NCI-H2171 (cell line): ENCODE measurements around the gene NR1I3.
"Not testable (repeated sequence)": the region's sequence is repeated elsewhere in the genome, so short reads cannot be mapped to it uniquely, and the experiment has no call there.

ENCODE experiments used
- DNase-seq: peaks from one replicate; lab custom pipeline; 2025; lab: John Stamatoyannopoulos, UW

NR1I3 gene, protein sequence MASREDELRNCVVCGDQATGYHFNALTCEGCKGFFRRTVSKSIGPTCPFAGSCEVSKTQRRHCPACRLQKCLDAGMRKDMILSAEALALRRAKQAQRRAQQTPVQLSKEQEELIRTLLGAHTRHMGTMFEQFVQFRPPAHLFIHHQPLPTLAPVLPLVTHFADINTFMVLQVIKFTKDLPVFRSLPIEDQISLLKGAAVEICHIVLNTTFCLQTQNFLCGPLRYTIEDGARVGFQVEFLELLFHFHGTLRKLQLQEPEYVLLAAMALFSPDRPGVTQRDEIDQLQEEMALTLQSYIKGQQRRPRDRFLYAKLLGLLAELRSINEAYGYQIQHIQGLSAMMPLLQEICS

DNA sequence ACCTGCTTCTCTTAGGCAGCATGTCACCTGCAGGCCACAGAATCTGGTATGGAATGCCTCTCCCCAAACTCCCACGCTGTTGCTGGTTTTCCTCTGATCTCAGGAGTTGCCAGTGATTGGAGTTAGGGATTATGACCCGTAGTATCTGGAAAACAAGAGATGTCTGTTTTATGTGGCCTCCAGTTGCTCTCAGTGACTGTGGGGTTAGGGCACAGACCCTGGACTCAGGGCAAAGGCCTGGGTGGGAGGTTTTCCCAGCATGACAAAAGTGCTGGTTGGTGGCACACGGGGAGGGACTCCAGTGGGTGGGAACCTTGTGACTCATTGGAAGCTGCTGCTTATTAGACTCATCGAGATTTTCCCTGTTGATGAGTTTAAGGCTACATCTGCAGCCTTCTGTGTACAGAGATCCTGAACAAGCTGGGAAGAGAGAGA is at the start of gene NR1I3:
NR1I3 (minus strand) TSS at position 165 of the 435 bp plus-strand sequence. CDS start 1,638 bp downstream, outside the sequence.
- DNase-seq, result no peak

DNA sequence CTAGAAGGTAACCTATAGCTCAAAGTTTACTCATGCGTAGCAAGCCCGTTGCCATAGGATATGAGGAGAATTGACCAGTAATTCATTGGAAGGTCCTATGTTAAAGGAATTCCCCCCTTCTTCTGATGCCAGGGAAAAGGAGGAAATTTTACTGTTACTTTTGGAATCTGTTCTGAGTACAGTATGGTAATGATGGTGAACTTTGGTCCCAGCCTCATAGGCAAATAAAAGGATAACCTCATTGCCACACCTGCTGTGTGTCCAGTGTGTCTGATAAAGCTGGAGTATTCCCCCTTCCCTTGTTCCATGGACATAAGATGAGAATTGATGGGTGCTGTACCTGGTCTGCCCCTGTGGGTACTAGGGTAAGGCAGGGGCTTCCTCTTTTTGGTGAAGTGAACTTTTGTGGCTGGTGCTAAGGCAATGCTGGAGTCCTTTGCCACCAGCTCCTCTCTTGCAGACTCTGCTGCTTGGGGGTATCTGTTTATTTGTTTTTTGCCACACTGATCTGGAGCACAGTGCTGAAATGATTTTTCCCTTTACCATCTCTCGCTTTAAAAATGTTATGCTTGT is 49.6 kb upstream of the NR1I3 start:
- no peak for DNase-seq

DNA sequence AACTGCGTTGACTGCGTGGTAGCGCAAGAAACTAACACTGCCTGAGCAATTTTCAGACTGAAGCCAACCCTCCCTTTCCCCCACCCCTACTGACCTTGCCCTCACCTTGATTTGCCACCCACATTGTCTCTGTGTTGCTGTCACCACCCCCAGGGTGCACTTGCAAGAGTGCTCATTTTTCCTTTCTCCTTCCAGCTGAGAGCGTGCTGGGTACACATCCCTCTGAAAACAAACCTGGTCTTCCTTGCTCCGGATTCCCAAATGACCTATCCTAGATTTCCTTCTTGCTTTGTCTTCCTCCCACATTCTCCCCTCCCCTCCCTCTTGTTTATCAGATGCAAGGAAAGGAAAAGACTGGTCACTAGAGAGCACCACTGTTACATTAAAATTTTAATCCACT is 47.5 kb upstream of the NR1I3 start:
- DNase-seq, result no peak

DNA sequence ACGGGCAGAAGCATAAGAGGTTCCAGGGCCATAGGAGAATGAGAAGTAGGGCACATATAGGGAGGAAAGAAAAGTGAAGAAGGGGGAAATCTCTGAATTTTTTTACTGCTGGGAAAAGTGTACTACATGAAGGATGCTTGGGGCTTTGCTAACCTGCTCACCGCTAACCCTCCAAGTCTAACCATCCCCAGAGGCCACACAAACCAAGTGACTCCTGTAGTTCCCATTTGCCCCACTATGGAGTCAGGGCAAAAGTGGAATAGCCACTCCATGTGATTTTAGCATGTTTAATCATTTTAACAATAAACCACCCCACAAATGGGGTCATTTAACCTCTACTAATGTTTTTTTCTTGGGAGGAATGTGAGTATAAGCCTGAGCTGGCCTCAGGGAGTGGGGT is 47.1 kb upstream of the NR1I3 start:
- DNase-seq, result no peak

DNA sequence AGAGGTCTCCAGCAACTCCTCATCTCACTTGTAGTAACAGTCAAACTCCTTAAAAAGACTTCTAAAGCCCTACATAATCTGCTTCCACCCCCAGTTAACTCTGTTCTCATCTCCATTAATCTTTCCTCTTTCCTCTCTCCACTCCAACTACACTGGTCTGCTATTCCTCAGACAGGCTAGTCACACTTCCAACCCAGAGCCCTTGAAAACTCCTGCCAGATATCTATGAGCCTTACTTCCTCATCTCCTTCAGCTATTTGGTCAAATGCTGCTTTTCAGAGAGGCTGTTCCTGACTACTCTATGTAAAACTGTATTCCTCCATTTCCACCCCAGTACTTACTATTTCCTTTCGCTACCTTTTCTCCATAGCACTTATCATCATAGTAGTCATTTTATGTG is 45.0 kb upstream of the NR1I3 start:
- no peak for DNase-seq

DNA sequence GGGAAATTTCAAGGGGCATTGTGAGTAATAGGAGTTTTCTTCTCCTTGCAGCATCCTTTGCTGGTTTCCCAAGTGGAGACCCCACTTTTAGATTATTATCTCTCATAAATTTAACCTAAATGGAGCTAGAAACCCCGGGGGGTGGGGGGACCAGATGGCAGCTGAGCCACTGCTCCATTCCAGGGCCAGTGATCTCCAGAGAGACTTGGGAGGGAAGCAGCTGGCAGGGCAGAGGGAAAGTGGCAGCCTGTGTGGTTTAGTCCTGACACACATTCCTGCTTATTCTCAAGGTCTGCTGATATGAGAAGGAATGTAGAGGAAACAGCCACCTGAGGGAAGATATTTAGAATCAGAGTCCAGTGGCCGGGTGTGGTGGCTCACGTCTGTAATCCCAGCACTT is 36.9 kb upstream of the NR1I3 start:
- peak; percentile 54 for DNase-seq

DNA sequence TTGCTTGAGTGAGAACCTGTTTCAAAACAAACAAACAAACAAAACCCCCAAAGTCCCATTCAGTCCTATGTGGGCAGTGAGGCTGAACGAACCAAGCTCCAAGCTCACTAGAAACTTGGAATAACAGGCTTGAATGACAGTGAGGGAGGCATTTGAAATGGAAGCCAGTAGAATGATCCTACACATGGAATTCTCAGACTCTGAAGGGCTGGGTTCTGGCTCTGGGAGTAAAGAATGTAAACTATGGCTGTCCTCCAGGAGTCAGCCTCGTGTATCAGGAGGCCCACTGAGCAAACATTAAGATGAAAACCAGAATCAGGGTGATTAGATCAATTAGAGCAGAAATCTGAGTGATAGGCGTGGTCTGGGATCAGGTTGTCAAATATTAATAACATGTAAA is 35.4 kb upstream of the NR1I3 start:
- no peak for DNase-seq

DNA sequence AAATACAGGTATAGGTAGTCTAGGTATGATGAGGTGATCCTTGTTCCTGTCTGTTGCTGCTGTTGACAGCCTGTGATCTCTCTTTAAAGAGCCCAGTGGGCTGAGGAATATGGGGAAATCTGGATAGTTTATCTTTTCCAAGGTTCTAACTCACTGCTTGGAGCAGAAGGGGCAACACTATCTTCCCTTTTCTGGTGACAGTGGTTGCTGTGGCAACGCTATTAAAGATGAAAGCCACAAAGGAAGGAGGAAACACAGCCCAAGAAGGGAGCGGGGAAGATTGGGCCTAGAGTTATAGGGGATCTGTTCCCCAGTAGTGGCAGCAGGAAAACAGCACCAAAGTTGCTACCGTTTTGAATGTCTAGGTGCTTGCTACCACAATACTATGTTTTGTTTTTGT is 29.3 kb upstream of the NR1I3 start:
- DNase-seq, result no peak

DNA sequence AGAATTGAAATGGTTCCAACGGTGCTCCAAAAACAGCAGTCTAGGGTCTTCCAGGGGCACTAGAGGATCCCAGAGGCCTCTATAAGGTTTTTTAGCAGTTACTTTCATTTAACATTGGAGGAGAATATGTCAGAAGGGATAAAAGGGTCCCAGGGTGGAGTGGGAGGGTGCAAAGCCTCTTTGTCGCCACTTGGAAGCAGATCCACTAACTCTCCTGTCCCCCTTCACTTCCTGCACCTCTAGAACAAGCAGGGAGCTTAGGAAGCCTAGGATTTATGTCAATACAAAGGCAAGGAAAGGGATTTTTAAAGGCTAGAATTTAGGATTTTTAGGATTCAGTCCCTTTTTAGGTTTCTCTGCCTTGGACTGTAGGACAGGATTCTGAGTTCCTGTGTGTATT is 28.8 kb upstream of the NR1I3 start:
- no peak for DNase-seq

DNA sequence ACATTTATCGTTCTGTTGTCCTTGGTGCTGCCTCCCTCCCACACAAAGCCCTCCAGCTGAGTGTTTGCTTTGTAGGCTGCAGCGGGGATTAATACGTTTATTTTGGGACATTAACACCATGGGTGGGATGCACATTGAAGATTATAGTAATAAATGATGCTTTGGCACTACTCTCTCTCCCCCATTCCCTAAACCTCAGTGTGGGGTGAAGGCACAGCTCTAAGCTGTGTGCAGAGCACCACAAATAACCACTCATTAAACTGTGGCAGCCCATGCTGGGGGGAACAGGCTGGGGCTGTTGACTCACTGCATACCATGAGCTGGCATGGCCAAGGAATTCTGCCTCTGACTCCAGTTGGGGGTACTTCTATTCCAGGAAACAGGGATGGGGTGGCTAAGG is 28.2 kb upstream of the NR1I3 start:
- DNase-seq, result no peak

DNA sequence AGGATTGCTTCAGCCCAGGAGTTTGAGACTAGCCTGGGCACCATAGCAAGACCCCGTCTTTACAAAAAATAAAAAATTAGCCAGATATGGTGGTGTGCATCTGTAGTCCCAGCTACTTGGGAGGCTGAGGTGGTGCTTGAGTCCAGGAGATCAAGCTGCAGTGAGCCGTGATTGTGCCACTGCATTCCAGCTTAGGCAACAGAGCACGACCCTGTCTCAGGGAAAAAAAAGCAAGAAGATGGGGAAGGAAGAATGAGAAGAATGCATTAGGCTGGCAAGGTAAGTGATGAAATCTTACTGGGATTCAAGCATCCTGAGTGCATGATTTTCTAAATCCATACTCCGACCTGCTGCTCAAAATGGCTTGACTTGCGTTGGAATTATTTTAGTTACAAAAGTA is 27.3 kb upstream of the NR1I3 start:
- no peak for DNase-seq

DNA sequence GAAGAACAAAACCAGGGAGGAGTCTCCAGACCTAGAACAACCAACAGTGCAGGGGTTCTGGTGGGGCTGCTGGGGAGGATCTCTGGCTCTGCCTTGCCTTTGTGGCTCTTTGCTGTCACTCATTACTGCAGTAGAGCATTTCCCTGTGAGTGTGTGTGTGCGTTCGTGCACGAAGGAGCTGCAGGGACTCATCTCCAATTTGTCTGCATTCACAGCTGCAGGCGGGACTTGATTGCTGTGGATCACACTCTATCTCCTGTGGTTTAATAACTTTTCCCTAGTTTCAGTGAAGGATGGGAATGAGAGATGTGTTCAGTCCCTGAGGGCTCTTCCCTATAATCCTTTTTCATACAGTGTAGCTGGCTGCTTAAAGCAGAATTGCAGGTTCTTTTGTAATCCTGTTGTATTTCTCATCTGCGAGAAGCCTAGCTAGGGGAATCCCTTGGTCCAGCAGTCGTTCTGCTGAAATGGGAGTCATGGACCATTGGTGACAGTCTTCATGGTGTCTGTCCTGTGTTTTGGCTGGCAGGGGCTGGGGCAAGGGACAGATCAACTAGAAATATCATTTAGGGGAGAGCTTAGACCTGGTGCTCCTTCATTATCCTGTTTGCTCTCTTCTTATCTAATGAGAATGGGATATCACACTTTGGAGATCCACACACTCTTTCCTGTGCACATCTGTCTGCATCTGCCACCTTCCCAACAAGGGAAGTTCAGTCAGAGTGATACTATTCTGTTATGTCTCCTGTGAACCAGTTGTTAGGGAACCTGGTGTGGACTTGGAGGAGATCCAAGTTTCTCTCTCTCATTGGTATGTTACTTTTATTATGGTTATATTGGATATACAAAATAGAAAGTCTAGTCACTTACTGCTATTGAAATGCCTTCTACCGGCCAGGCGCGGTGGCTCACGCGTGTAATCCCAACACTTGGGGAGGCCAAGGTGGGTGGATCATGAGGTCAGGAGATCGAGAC is 23.5 kb upstream of the NR1I3 start:
- DNase-seq, result no peak

DNA sequence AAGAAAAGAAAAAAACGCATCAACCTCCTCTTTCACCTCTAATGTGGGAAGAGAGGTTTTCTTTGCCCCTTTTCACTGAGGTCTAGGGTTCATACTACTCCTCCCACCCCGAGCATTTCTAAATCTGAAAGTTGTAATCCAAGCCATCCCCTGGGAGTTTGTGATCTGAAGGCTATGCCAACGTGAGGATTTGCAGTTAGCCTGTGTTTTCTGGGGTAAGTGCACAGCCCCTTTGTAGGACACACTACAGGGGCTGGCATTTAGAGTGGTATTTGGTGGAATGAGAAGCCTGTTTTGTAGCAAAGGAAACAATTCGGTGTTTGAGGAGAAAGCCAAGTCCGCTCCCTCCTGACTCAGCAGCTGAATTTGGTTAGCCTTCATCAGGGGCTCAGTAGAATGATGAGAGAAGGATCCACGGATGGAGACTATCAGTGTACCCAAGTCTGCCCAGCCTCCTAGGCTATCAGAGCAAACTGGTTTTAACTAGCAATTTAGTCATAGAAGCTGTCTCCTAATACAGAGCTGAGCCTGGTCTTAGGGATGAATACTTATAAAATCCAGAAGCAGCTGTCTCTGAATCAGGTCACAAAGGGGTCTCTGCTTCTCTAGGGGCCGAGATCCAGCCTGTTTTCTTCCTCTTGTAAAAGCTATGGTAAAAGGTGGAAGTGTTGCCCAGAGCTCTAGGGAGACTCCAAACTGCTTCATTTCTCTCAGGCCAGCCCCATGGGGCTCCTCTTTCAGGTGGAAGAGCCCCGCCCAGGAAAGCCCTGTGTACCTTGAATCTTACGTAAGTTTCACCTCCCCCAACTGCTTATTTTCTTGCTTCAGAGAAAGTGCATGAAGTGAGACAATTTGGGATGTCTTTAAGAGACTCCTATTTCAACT is 22.6 kb upstream of the NR1I3 start:
- peak; percentile 62 for DNase-seq

DNA sequence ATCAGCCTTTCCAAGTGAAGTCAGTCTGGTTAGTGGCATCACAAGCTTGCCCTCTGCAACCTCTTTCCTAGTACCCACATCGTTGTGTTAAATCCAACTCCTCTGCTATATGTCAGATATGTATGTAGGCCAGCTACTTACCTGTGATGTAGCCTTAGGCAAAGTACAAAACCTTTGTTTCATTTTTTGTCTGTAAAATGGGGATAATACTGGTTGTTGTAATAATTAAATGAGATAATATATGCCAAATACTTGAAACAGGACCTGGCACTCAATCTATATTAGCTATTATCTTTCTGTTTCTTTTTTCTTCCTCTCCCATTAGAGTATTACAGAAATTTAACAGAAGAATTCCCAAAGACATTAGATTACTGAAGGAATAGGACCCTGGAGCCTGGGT is 21.8 kb upstream of the NR1I3 start:
- no peak for DNase-seq

DNA sequence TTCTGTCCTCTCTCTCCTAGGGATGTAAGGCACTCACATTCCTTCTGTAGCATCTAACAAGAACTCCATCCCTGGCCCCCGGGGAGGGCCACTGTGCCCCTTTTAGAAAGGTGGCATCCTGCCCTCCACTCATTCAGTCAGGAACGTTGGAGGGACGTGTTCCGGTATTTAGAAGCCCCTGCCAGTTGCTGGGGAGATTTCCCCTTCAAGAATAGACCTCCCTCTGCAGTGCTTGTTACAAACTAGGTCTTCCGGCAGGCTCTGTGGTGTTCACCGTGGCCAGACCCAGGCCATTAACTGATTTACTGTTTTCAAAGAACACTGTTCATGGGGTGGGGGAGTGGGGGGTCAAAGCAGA is 21.3 kb upstream of the NR1I3 start:
- no peak for DNase-seq

DNA sequence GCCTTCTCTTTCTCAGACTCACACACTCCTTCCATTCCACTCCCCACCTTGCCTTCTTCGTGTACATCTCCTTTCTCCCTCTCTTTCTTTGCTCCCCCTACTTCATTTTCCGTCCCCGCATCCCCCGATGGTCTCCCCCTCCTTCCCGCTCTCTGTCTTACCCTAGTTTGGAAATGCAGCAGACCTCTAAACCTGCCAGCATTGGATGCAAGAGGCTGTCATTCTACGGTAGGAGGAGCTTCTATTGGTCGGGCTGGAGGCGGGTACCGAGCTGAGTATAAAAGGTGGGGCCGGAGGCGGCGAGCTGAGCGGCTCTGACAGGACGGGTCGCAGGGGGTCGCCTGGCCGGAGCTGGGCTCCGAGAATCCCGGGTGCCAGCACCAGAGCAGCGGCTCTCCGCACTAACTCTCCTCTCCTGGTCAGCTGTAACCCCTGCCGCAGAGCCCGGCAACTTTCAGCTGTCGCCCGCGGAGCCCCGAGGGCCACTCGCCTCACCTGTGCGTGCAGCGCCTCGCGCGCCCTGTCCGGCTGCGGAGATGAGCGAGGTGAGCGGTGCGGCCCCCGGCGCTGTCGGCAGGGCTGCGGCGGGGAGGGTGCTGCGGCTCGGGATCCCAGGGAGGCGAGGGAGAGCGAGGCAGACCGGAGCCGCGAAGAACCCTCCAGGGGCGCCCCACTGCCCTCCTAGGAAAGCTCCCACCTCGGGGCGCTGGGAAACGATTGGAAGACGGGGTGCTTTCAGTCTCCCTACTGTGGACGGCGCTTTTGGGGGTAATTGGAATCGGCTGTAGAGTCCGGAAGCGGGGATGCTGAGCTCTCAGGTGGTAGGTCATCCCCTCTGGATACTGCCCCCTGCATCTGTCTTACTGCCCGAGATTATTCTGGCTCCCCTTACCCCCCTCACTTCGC is 20.7 kb upstream of the NR1I3 start, which contains the start of gene PCP4L1:
PCP4L1 (plus strand) TSS at position 307 of the 906 bp plus-strand sequence; CDS start at position 537, 230 bp downstream.
- DNase-seq, result peak; percentile 55

DNA sequence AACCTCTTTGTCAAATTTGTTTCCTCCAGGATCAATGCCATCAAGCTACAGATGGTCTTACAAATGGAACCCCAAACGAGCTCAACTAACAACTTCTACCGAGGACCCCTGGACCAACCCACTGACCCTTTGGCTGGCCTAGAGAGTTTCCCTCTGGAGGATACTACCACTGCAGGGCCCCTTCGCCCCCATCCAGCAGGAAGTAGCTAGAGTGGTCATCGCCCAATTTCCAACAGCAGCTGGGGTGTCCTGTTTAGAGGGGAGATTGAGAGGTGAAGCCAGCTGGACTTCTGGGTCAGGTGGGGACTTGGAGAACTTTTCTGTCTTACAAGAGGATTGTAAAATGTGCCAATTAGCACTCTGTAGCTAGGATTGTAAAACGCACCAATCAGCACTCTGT is 19.1 kb upstream of the NR1I3 start:
- DNase-seq, result not testable (repeated sequence)

DNA sequence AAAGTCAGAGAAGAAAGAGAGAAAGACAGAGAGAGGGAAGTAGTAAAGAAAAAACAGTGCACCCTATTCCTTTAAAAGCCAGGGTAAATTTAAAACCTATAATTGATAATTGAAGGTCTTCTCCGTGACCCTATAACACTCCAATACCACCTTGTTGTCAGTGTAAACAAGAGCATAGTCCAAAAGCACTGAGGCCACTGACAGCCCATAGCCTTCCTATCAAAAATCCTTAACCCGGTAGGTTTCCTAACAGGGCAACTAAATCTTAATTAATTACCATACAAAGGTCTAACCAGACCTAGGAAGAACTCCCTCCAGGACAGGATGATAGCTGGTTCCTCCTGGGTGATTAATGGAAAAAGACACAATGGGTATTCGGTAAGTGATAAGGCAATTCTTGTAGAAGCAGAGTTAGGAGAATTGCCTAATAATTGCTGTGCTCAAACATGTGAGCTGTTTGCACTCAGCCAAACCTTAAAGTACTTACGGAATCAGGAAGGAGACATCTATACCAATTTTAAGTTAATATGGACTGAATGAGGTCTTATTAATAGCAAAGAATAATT is 18.0 kb upstream of the NR1I3 start:
- DNase-seq, result not testable (repeated sequence)

DNA sequence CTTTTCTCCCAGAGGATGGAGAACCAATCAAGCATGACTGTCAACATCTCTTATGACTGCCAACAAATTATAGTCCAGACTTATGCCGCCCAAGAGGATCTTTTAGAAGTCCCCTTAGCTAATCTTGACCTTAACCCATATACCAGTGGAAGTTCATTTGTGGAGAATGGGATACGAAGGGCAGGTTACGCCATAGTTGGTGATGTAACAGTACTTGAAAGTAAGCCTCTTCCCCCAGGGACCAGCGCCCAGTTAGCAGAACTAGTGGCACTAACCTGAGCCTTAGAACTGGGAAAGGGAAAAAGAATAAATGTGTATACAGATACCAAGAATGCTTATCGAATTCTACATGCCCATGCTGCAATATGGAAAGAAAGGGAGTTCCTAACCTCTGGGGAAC is 17.3 kb upstream of the NR1I3 start:
- DNase-seq, result not testable (repeated sequence)

DNA sequence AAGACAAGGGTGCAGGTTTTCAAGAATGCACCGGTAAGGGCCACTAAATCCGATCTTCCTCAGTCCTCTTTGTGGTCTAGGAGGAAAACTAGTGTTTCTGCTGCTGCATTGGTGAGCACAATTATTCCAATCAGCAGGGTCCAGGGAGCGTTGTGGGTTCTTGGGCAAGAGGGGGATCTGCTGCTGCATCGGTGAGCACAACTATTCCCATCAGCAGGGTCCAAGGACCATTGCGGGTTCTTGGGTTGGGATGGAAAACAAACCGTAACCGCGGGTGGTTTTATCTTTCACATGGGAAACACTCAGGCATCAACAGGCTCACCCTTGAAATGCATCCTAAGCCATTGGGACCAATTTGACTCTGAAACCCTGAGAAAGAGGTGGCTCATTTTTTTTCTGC is 13.6 kb upstream of the NR1I3 start:
- no peak for DNase-seq
